C4-2B (cell line): ENCODE measurements around the gene HPS4.

ENCODE experiments used
- CTCF ChIP-seq: fragments of 450-650 bp; conservative IDR thresholded peaks from 2 replicates; pipeline ENCODE4 v1.5.1; 2017; ENCODE audit warnings: mild to moderate bottlenecking
- ZFX ChIP-seq: fragments of 450-650 bp; IDR thresholded peaks from 2 replicates; pipeline ENCODE4 v1.6.1; 2017

DNA sequence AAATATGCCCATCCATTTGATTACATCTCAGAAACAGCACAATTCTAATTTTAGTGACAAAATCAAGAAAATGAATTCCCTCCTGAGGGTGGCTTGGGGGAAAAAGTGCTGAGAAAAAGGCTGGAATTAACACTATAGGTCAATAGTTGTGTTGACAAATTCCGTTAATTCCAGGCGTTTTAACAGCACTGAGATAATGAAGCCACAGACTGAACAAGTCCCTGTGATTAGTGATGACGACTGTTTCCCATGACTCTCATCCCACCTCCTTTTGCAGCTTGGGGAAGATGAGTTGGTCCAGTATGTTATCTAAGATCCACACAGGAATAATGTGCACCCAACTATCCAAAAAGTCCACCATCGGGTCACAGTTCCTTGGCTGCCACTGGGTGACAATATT lies 12.9 kb upstream of the HPS4 start:
- TF ChIP-seq CTCF (no peak), ZFX (no peak)
